T follicular helper cell (primary cell): ENCODE data around the gene CGNL1.

Experiments
- DNase-seq: peaks from one replicate; pipeline ENCODE4 v3.0.0-alpha.2; 2020; ENCODE audit warnings: low read depth
- total RNA-seq, 2 experiments: gene quantifications; one replicate each; lab custom pipeline; 2026; lab: John Stamatoyannopoulos, UW

The CGNL1 gene
- 0.04 to 0.06 reads per million in 2 experiments for total RNA-seq

GRCh38 chr15:57375827-57376695, at the start of gene CGNL1:
CGNL1 (plus strand) TSS chr15:57376505; CDS start chr15:57438000, 61,495 bp downstream.
- DNase-seq, result no peak

GRCh38 chr15:57327985-57328471, 48.3 kb upstream of the CGNL1 start:
- no peak for DNase-seq

GRCh38 chr15:57328479-57328878, 47.8 kb upstream of the CGNL1 start:
- DNase-seq, result no peak

GRCh38 chr15:57328897-57329296, 47.4 kb upstream of the CGNL1 start:
- no peak for DNase-seq

GRCh38 chr15:57329582-57330367, 46.5 kb upstream of the CGNL1 start:
- no peak for DNase-seq

GRCh38 chr15:57330619-57331340, 45.5 kb upstream of the CGNL1 start:
- DNase-seq, result no peak

- DNase-seq, result no peak
These were observed 44.0 kb upstream of the CGNL1 start for GRCh38 chr15:57332326-57332725.

DNA sequence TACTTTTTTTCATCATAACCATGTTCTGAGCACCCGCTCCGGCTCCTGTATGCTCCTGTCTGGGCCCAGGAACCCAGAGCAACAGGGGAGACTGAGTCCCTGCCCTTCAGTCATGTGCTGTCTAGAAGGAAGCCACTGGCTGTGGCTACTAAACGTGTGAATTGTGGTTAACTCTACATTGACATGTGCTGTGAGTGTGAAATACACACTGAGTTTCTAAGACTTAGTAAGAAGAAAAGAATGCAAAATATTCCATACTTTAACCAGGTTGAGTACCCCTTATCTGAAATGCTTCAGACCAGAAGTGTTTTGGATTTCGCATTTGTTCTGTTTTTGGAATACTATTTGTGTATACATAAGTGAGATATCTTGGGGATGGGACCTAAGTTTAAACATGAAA, 42.8 kb upstream of the CGNL1 start:
- no peak for DNase-seq

DNA sequence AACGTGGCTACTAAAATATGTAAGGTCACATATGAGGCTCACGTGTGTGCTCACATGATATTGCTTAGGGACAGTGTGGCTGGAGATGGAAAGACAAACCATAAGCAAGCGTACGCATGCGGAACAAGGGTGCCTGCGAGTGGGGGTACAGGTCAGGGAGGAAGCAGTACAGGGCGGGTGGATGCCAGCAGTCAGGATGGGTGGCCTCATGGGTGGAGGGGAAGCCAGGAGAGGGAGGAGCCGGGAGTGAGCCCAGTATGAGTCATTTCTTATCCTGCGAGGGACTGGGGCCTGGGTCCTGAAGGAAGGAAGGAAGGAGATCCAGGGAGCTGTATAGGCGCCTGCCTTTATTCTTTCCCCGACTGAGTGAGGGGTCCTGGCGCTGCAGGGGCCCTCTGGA, 42.0 kb upstream of the CGNL1 start:
- no peak for DNase-seq

- DNase-seq, result no peak
These were observed 41.0 kb upstream of the CGNL1 start for GRCh38 chr15:57335293-57335715.

DNA sequence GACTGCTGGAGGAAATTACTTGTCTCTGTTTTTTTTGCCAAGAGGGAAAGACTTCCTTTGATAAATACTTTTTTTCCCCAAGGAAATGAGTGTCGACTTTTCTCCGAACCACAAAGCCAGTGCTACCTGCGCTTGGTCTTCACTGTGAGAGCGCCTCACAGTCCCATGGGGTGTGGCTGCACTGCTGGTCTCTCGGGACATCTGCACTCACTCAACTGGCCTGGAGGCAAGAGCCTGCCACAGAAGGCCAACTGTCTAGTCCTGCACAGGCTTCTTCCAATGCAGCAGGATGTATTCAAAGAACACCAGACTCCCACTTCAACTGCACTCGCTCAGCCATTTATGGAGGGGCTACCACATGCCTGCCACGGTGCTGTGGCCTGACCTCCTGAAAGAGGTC, 40.6 kb upstream of the CGNL1 start:
- no peak for DNase-seq

DNA sequence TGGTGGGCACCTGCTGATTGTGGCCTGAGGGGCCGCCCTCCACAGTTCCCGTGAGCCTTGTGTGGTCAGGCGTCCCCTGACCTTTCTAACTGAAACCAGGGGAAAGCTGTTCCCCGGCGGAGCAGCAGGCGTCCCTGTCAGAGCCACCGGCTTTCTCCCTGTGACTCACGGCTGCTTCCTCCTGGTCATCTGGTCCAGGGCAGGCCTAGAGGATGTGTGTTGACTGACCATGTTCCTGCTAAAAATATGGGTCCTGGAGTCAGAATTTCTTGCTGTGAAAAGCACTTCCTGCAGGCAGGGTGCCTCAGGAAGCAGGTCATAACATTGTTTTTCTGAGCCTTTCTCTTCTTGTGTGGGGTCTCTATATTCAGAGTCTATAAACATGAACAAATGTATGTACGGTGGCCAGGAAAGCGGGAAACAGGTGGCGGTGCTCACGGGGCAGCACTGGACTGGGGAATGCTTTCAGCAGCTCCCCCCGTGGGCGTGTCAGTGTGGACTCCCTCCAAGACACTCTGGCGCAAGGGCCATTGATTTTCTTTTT, 38.4 kb upstream of the CGNL1 start:
- DNase-seq, result no peak

- no peak for DNase-seq
These were observed 37.0 kb upstream of the CGNL1 start for GRCh38 chr15:57339321-57339720.

DNA sequence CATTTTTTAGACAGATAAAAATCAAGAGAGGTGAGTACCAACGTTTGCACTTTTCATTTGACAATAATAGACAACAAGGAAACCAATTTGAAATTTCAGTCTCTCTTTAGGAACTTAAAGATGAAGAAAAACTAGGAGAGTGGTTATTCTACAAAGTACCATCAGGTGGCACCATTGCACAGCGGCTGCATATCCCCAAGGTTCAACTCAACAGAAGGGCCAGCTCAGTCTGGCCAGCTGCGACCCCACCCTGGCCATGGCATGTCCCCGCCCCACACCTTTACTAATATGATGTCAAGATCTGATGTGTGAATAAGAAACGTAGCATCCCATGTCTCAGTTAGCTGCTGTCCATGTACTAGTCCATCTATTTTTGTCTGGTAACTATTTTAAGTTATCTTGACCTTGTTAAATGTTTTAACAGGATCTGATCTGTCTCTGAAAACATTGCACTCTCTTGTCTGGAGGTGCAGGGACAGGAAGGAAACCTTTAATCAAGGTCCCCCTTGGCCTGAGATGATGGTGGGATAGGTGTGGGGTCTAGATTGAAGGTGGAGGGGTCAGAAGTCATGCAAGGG, 35.5 kb upstream of the CGNL1 start:
- DNase-seq, result no peak

DNA sequence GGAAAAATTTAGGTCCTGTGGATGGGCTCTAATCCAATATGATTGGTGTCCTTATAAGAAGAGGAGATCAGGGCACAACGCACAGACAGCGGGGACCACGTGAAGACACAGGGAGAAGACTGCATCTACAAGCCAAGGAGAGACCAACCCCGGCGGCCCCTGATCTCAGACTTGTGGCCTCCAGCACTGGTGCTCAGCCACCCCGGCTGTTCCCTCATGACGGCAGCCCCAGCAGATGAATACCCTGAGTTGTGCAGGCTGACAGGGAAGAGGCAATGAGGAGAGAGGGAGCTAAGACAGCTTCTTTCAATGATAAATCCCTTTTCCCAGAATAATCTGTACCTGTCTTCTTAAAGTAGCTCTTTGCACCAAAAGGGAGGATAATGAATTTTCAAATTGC, 33.3 kb upstream of the CGNL1 start:
- no peak for DNase-seq

DNA sequence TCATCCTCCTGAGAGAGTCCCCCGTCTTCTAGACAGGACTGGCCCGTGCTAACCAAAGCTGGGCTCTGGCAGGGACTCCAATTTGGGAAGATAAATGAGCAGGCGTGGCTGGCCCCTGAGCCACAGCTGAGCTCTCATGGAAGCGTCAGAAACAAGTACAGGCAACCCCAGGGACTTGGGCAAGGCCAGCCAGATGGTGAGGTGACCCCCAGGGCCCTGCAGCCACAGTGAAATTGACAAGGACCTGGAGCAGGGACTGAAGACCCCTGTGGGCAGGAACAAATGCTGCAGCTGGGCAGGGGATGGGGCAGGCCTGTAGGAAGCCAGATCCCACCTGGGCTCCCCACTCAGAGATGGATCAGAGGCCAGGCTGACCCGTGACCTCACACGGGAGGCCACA, 32.8 kb upstream of the CGNL1 start:
- DNase-seq, result no peak

DNA sequence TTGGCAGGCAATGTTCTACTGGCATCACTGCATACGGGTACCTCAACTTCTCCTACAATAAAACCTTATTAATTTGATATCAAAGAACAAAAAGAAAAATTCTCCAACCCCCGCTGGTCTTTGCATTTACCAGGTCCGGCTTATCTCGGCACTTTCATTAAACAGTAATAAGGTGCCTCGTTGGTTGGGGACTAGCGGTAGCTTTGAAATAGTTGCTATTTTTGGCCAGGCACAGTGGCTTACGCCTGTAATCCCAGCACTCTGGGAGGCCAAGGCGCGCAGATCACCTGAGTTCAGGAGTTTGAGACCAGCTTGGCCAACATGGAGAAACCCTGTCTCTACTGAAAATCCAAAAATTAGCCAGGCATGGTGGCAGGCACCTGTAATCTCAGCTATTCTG, 32.0 kb upstream of the CGNL1 start:
- DNase-seq, result no peak

GRCh38 chr15:57345584-57345983, 30.7 kb upstream of the CGNL1 start:
- DNase-seq, result no peak

- no peak for DNase-seq
These were observed 28.2 kb upstream of the CGNL1 start for GRCh38 chr15:57348081-57348480.

GRCh38 chr15:57352535-57353316, 23.6 kb upstream of the CGNL1 start:
- DNase-seq, result no peak

DNA sequence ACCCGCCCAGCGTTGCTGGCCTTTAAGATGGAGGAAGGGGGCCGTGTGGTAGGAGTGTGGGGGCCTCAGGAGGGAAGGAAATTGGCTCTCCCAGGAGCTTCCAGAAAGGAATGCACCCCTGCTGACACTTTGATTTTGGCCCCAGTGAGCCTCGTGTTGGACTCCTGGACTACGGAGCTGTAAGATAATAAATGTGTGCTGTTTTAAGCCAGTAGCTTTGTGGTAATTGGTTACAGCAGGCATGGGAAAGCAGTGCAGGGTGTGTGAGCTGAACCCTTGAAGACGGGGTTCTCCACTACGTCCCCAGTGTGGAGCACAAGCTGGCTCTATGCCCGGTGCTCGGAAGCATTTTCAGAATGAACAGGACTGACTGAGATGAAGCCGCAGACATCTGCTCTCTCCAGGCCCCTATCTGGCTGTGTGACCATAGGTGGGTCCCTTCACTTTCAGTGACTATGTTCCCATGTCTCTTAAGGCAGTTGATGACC, 22.9 kb upstream of the CGNL1 start:
- DNase-seq, result no peak
